ENCODE data around the gene VASP. TPM values are rescaled to one million over a fixed set of nuclear protein-coding genes. Genes with fewer than 3 reads are reported as not detected.
"Not testable (repeated sequence)": the region's sequence is repeated elsewhere in the genome, so short reads cannot be mapped to it uniquely, and the experiment has no call there.

VASP gene
- polyA plus RNA-seq, 1 donor from 2014 or later, result 6.1 TPM

DNA sequence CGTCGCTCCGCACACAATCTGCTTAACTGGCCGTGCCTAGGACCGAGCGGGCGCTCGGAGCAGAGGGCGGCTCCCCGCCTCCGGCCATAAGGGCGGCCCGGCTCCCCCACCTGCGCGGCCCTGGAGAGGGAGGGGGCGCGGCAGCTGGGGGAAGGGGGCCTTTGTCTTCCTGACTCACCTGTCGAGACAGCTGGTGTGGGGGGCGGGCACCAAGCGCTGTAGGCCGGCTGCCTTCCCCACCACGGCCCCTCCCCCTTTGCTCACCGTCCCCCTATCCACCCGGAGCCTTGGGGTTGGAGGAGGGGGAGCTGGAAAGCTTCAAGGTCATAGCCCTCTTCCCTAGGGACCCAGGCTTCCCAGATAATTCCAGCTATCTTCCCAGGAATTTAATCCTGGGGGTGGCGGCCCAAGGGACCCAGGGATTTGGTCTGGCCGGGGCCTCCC is 1.2 kb downstream of the VASP start:
- peak overlapping the region; percentile 95 for H3K4me3 ChIP-seq (ENCODE audit: low read length)
- peak overlapping the region; percentile 59 for H3K4me2 ChIP-seq (ENCODE audit: low read length)
- H3K79me2 ChIP-seq (replicated peaks; ENCODE audit: insufficient read depth, low read length), result no peaks in the 10 kb centered on the region
- H3K9me2 ChIP-seq (ENCODE audit: insufficient read depth, low read length), result no peaks in the 10 kb centered on the region
- H3K27ac ChIP-seq (ENCODE audit: low read length), result no peak overlapping the region
- H4K20me1 ChIP-seq (ENCODE audit: insufficient read depth), result no peaks in the 10 kb centered on the region
- H3K27me3 ChIP-seq (ENCODE audit: insufficient read depth, low read depth, low read length), result no peaks in the 10 kb centered on the region
- no peak for TF ChIP-seq MXI1 (conservative IDR thresholded peaks at IDR 0.05; ENCODE audit: poor library complexity, severe bottlenecking)
- no peaks in the 10 kb centered on the region for H3K9me3 ChIP-seq (ENCODE audit: low read length)
- peak overlapping the region; percentile 66 for H3K9ac ChIP-seq (ENCODE audit: low read length)
- H3K36me3 ChIP-seq (ENCODE audit: insufficient read depth, low read length), result no peaks in the 10 kb centered on the region
- H3F3A ChIP-seq (ENCODE audit: insufficient read depth, low read length, poor library complexity, severe bottlenecking), result no peaks in the 10 kb centered on the region
- H2AFZ ChIP-seq (ENCODE audit: low read depth, low read length), result no peak overlapping the region

- Histone ChIP-seq H2AFZ (ENCODE audit: low read depth, low read length) (no peak overlapping the region), H3K4me3 (ENCODE audit: low read length) (peak overlapping the region; percentile 95), H4K20me1 (ENCODE audit: insufficient read depth) (no peaks in the 10 kb centered on the region), H3K9ac (ENCODE audit: low read length) (peak overlapping the region; percentile 66), H3K27me3 (ENCODE audit: insufficient read depth, low read depth, low read length) (no peaks in the 10 kb centered on the region), H3K36me3 (ENCODE audit: insufficient read depth, low read length) (no peaks in the 10 kb centered on the region), H3K9me2 (ENCODE audit: insufficient read depth, low read length) (no peaks in the 10 kb centered on the region), H3K79me2 (replicated peaks; ENCODE audit: insufficient read depth, low read length) (no peaks in the 10 kb centered on the region), H3F3A (ENCODE audit: insufficient read depth, low read length, poor library complexity, severe bottlenecking) (no peaks in the 10 kb centered on the region), H3K27ac (ENCODE audit: low read length) (no peak overlapping the region), H3K4me2 (ENCODE audit: low read length) (no peak overlapping the region), H3K9me3 (ENCODE audit: low read length) (no peaks in the 10 kb centered on the region)
- TF ChIP-seq POLR2AphosphoS5 (IDR thresholded peaks at IDR 0.05), result no peak
- no peak for TF ChIP-seq EZH2 (IDR thresholded peaks at IDR 0.05; ENCODE audit: borderline replicate concordance, insufficient read depth, low read length, poor library complexity, severe bottlenecking)
These were observed 1.8 kb downstream of the VASP start for GRCh38 chr19:45508861-45509691.

GRCh38 chr19:45509692-45510015 is 2.4 kb downstream of the VASP start:
- no peaks in the 10 kb centered on the region for H3K9me3 ChIP-seq (ENCODE audit: low read length)
- no peaks in the 10 kb centered on the region for H3K27me3 ChIP-seq (ENCODE audit: insufficient read depth, low read depth, low read length)
- H3K27ac ChIP-seq (ENCODE audit: low read length), result no peak overlapping the region
- no peaks in the 10 kb centered on the region for H3F3A ChIP-seq (ENCODE audit: insufficient read depth, low read length, poor library complexity, severe bottlenecking)
- H3K4me3 ChIP-seq (ENCODE audit: low read length), result no peak overlapping the region
- no peaks in the 10 kb centered on the region for H3K9me2 ChIP-seq (ENCODE audit: insufficient read depth, low read length)
- H4K20me1 ChIP-seq (ENCODE audit: insufficient read depth), result no peaks in the 10 kb centered on the region
- no peak overlapping the region for H3K4me2 ChIP-seq (ENCODE audit: low read length)
- no peak overlapping the region for H3K9ac ChIP-seq (ENCODE audit: low read length)
- H3K36me3 ChIP-seq (ENCODE audit: insufficient read depth, low read length), result no peaks in the 10 kb centered on the region
- no peak for TF ChIP-seq MXI1 (conservative IDR thresholded peaks at IDR 0.05; ENCODE audit: poor library complexity, severe bottlenecking)
- TF ChIP-seq EZH2 (IDR thresholded peaks at IDR 0.05; ENCODE audit: borderline replicate concordance, insufficient read depth, low read length, poor library complexity, severe bottlenecking), result no peak
- TF ChIP-seq SMC3 (conservative IDR thresholded peaks at IDR 0.05; ENCODE audit: poor library complexity), result no peak
- TF ChIP-seq, protein P1, sequence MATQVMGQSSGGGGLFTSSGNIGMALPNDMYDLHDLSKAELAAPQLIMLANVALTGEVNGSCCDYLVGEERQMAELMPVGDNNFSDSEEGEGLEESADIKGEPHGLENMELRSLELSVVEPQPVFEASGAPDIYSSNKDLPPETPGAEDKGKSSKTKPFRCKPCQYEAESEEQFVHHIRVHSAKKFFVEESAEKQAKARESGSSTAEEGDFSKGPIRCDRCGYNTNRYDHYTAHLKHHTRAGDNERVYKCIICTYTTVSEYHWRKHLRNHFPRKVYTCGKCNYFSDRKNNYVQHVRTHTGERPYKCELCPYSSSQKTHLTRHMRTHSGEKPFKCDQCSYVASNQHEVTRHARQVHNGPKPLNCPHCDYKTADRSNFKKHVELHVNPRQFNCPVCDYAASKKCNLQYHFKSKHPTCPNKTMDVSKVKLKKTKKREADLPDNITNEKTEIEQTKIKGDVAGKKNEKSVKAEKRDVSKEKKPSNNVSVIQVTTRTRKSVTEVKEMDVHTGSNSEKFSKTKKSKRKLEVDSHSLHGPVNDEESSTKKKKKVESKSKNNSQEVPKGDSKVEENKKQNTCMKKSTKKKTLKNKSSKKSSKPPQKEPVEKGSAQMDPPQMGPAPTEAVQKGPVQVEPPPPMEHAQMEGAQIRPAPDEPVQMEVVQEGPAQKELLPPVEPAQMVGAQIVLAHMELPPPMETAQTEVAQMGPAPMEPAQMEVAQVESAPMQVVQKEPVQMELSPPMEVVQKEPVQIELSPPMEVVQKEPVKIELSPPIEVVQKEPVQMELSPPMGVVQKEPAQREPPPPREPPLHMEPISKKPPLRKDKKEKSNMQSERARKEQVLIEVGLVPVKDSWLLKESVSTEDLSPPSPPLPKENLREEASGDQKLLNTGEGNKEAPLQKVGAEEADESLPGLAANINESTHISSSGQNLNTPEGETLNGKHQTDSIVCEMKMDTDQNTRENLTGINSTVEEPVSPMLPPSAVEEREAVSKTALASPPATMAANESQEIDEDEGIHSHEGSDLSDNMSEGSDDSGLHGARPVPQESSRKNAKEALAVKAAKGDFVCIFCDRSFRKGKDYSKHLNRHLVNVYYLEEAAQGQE (IDR thresholded peaks at IDR 0.05; ENCODE audit: borderline replicate concordance), result no peak
- no peak for TF ChIP-seq RAD21 (conservative IDR thresholded peaks at IDR 0.05)
- TF ChIP-seq POLR2AphosphoS5 (IDR thresholded peaks at IDR 0.05), result no peak
- TF ChIP-seq, protein P2, sequence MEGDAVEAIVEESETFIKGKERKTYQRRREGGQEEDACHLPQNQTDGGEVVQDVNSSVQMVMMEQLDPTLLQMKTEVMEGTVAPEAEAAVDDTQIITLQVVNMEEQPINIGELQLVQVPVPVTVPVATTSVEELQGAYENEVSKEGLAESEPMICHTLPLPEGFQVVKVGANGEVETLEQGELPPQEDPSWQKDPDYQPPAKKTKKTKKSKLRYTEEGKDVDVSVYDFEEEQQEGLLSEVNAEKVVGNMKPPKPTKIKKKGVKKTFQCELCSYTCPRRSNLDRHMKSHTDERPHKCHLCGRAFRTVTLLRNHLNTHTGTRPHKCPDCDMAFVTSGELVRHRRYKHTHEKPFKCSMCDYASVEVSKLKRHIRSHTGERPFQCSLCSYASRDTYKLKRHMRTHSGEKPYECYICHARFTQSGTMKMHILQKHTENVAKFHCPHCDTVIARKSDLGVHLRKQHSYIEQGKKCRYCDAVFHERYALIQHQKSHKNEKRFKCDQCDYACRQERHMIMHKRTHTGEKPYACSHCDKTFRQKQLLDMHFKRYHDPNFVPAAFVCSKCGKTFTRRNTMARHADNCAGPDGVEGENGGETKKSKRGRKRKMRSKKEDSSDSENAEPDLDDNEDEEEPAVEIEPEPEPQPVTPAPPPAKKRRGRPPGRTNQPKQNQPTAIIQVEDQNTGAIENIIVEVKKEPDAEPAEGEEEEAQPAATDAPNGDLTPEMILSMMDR (IDR thresholded peaks at IDR 0.05; ENCODE audit: poor library complexity, severe bottlenecking), result no peak
- no peak for TF ChIP-seq EP300 (conservative IDR thresholded peaks at IDR 0.05; ENCODE audit: poor library complexity, severe bottlenecking)
- TF ChIP-seq TAF1 (IDR thresholded peaks at IDR 0.05; ENCODE audit: low read depth), result no peak
- H2AFZ ChIP-seq (ENCODE audit: low read depth, low read length), result no peak overlapping the region
- H3K79me2 ChIP-seq (replicated peaks; ENCODE audit: insufficient read depth, low read length), result no peaks in the 10 kb centered on the region

DNA sequence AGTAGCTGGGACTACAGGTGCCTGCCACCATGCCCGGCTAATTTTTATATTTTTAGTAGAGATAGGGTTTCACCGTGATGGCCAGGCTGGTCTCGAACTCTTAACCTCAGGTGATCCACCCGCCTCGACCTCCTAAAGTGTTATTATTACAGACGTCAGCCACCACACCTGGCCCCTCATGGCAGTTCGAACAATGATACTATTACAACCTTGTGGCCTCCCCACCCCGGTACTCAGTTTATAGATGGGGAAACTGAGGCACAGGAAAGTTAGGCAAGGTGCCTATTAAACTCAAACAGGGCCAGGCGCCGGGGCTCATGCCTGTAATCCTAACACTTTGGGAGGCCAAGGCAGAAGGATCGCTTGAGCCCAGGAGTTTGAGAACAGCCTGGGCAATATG is 3.1 kb downstream of the VASP start:
- not testable (repeated sequence) for H3K79me2 ChIP-seq (replicated peaks; ENCODE audit: insufficient read depth, low read length); H3K4me3 ChIP-seq (ENCODE audit: low read length); H3K27me3 ChIP-seq (ENCODE audit: insufficient read depth, low read depth, low read length); H3K9ac ChIP-seq (ENCODE audit: low read length); H3K36me3 ChIP-seq (ENCODE audit: insufficient read depth, low read length); H3K9me2 ChIP-seq (ENCODE audit: insufficient read depth, low read length); H4K20me1 ChIP-seq (ENCODE audit: insufficient read depth); H3K9me3 ChIP-seq (ENCODE audit: low read length); H3K27ac ChIP-seq (ENCODE audit: low read length); H3F3A ChIP-seq (ENCODE audit: insufficient read depth, low read length, poor library complexity, severe bottlenecking); H3K4me2 ChIP-seq (ENCODE audit: low read length); H2AFZ ChIP-seq (ENCODE audit: low read depth, low read length)
